BE2C (cell line): Measurements from ENCODE around the gene LHFPL2.

ENCODE experiments used
- DNase-seq: peaks from one replicate; pipeline ENCODE4 v3.0.0-alpha.2; 2020
- H3K27me3 ChIP-seq: fragments of 250-450 bp; sonication (Bioruptor Pico); 2 replicates; pipeline ENCODE4 v1.5.1; 2020; ENCODE audit warnings: mild to moderate bottlenecking
- H3K36me3 ChIP-seq: fragments of 250-450 bp; sonication (Bioruptor Pico); 2 replicates; pipeline ENCODE4 v1.5.1; 2020; ENCODE audit warnings: mild to moderate bottlenecking
- H3K4me1 ChIP-seq: fragments of 250-450 bp; sonication (Bioruptor Pico); 2 replicates; pipeline ENCODE4 v1.5.1; 2020
- H3K4me3 ChIP-seq: 2 replicates; pipeline ENCODE4 v1.5.1; 2011; ENCODE audit warnings: low read depth, low read length
- H3K9me3 ChIP-seq: fragments of 250-450 bp; sonication (Bioruptor Pico); 2 replicates; pipeline ENCODE4 v1.5.1; 2020
- CTCF ChIP-seq: IDR thresholded peaks from 2 replicates; pipeline ENCODE4 v1.5.1; 2012; ENCODE audit warnings: mild to moderate bottlenecking, low read depth, low read length

LHFPL2 gene

GRCh38 chr5:78540335-78541085 lies 108.1 kb downstream of the LHFPL2 start:
- Histone ChIP-seq H3K4me1 (no peaks in the 10 kb centered on the region), H3K9me3 (no peaks in the 10 kb centered on the region), H3K27me3 (no peaks in the 10 kb centered on the region), H3K36me3 (no peaks in the 10 kb centered on the region), H3K4me3 (no peak overlapping the region)
- TF ChIP-seq CTCF = no peak
- DNase-seq = no peak

GRCh38 chr5:78538240-78538850 lies 110.2 kb downstream of the LHFPL2 start:
- H3K27me3 ChIP-seq = no peaks in the 10 kb centered on the region
- no peaks in the 10 kb centered on the region for H3K36me3 ChIP-seq
- no peak overlapping the region for H3K4me3 ChIP-seq
- no peaks in the 10 kb centered on the region for H3K9me3 ChIP-seq
- DNase-seq = no peak
- no peak for TF ChIP-seq CTCF
- peaks cover 12% of the 10 kb centered on the region for H3K4me1 ChIP-seq

- peaks cover 12% of the 10 kb centered on the region for H3K4me1 ChIP-seq
- peak; percentile 83 for TF ChIP-seq CTCF
- no peaks in the 10 kb centered on the region for H3K36me3 ChIP-seq
- DNase-seq = peak; percentile 48
- no peaks in the 10 kb centered on the region for H3K27me3 ChIP-seq
- H3K4me3 ChIP-seq = no peak overlapping the region
- H3K9me3 ChIP-seq = no peaks in the 10 kb centered on the region
Measured at GRCh38 chr5:78537821-78538220, 110.8 kb downstream of the LHFPL2 start.

- Histone ChIP-seq H3K4me3 (no peak overlapping the region), H3K9me3 (no peaks in the 10 kb centered on the region), H3K27me3 (no peaks in the 10 kb centered on the region), H3K36me3 (no peaks in the 10 kb centered on the region), H3K4me1 (peaks cover 12% of the 10 kb centered on the region)
- no peak for TF ChIP-seq CTCF
- DNase-seq = no peak
Measured at GRCh38 chr5:78537411-78537810, 111.2 kb downstream of the LHFPL2 start.

- TF ChIP-seq CTCF = no peak
- no peak overlapping the region for H3K4me3 ChIP-seq
- no peaks in the 10 kb centered on the region for H3K9me3 ChIP-seq
- no peaks in the 10 kb centered on the region for H3K36me3 ChIP-seq
- no peaks in the 10 kb centered on the region for H3K27me3 ChIP-seq
- DNase-seq = no peak
- H3K4me1 ChIP-seq = peaks cover 12% of the 10 kb centered on the region
Measured at GRCh38 chr5:78536661-78537196, 111.8 kb downstream of the LHFPL2 start.

- Histone ChIP-seq H3K4me3 (no peak overlapping the region), H3K9me3 (no peaks in the 10 kb centered on the region), H3K4me1 (peaks cover 12% of the 10 kb centered on the region), H3K27me3 (no peaks in the 10 kb centered on the region), H3K36me3 (no peaks in the 10 kb centered on the region)
- no peak for DNase-seq
- no peak for TF ChIP-seq CTCF
Measured at GRCh38 chr5:78534905-78535200, 113.7 kb downstream of the LHFPL2 start.
